NCI-H1092 treated with DMSO at 0.1 percent for 48 hours (cell line): Measurements from ENCODE around the gene PYROXD2.
"Not testable (repeated sequence)": the region's sequence is repeated elsewhere in the genome, so short reads cannot be mapped to it uniquely, and the experiment has no call there.

Source experiments
- DNase-seq: peaks from one replicate; lab custom pipeline; 2025; lab: John Stamatoyannopoulos, UW

The PYROXD2 gene

GRCh38 chr10:98390406-98390805 is 24.6 kb downstream of the PYROXD2 start:
- no peak for DNase-seq

- DNase-seq, result no peak
These were observed 25.6 kb downstream of the PYROXD2 start for GRCh38 chr10:98389398-98389797.

GRCh38 chr10:98388101-98388655 is 26.8 kb downstream of the PYROXD2 start:
- DNase-seq, result no peak

DNA sequence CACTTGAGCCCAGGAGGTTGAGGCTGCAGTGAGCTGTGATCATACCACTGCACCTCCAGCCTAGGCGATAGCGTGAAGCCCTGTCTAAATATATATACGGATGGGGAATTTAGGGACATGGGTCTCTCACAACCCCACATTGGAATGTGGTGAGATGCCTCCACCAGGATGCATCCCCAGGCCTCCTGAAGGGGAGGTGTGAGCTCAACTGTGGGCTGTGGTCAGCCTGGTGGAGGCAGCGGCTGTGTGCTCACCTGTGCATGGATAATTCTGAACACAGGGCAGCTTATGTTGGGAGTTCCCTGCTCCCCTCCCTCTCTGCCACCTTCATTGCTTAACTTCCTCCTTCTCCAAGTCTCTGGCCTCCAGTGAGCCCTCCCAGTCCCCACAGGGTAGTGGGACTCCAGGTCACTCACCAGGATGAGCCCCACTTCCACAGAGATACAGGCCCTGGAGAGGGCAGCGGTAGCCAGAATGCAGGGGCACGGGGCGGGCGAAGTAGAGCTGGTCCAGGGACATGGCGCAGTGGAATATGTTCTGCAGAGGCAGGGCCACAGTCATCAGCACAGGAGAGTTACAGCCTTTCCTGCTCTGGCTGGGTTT is 30.4 kb downstream of the PYROXD2 start:
- no peak for DNase-seq

- DNase-seq, result no peak
These were observed 31.1 kb downstream of the PYROXD2 start for GRCh38 chr10:98383869-98384268.

DNA sequence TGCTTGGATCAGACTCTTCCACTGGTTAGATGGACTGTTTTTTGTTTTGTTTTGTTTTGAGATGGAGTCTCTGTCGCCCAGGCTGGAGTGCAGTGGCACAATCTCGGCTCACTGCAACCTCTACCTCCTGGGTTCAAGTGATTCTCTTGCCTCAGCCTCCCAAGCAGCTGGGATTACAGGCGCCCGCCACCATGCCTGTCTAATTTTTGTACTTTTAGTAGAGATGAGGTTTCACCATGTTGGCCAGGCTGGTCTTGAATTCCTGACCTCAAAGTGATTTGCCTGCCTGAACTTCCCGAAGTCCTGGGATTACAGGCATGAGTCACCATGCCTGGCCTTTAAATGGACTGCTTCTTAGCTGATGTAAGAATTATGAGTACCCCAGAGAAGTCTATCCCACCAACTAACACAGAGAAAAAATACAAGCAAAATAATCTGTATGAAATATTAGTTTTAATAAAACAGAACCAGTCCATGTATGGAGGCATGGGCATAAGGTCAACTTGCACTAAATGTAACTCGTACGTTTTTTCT is 31.8 kb downstream of the PYROXD2 start:
- DNase-seq, result not testable (repeated sequence)

DNA sequence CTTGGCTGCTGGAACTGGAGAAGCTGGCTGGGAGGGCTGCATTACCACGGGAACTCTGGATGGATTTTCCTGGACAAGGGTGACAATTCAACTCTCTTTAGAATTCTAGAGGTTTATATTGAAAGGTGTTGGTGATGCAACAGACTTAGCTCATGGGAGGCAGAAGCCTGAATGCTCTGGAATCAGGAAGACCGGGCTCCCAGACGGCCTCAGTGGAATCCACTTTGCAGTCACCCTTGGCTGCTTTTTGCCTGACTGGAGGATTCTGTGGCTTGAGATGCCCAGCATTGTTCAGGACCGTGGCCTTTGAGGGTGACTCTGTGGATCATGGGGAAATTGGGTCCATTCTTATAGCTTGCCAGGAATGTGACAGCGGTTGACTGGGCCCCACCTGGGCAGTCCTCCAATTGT is 32.3 kb downstream of the PYROXD2 start:
- DNase-seq, result no peak

- DNase-seq, result no peak
These were observed 34.3 kb downstream of the PYROXD2 start for GRCh38 chr10:98380493-98381339.

GRCh38 chr10:98378722-98379121 is 36.3 kb downstream of the PYROXD2 start:
- DNase-seq, result no peak

DNA sequence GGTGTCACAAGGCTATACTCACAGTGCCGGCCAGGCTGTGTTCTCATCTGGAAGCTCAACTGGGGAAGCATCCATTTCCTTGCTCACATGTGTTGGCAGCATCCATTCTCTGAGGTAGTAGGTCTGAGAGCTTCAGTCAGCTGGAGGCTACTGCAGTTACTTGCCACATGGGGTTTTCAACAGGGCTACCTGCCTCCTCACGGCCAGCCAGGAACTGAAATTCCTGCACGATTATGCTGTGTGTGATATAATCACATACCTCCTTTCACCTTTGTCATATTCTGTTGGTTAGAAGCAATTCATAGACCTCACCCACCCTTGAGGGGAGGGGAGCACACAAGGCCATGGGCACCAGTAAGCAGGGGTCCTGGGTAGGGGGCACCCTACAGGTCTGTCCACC is 37.4 kb downstream of the PYROXD2 start:
- DNase-seq, result no peak

GRCh38 chr10:98377001-98377400 is 38.0 kb downstream of the PYROXD2 start:
- DNase-seq, result no peak

GRCh38 chr10:98376485-98376884 is 38.5 kb downstream of the PYROXD2 start:
- DNase-seq, result no peak

DNA sequence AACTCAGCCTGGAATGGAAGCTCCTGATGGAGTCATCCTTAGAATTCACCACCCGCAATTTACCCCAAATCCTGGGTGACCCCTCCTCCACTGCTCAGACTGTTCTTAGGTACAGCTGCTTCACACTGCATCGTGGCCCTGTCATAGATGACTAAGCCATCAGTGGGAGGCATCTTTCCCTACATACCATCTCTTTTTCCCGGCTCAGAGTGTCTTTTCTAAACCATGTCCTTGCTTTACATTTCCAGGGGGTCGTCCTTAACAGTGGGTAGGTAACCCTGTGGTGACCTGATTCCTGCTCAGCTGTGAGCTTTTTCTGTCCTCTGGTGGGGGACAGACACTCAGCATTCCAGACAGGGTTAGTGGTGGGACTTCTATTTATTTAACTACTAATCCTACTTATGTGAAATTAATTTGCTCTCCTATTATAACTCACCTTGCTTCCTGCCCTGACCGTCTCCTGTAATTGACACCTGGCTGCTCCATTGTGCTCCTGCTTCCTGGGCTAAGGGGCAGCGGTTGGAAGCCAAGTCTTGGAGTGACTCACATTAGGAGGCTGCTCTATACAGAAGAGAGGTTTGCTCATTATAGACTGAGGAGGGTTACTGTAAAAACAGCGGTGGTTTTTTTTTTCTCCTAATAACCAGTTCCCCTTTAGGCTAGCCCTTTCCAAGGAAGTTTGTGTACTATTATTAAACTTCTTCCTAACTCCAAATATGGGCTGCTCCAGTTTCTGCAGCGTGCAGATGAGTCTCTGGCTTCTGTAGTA is 40.6 kb downstream of the PYROXD2 start:
- no peak for DNase-seq

GRCh38 chr10:98373260-98374040 is 41.5 kb downstream of the PYROXD2 start:
- no peak for DNase-seq

GRCh38 chr10:98370831-98371820 is 43.9 kb downstream of the PYROXD2 start:
- peak; percentile 1 for DNase-seq

DNA sequence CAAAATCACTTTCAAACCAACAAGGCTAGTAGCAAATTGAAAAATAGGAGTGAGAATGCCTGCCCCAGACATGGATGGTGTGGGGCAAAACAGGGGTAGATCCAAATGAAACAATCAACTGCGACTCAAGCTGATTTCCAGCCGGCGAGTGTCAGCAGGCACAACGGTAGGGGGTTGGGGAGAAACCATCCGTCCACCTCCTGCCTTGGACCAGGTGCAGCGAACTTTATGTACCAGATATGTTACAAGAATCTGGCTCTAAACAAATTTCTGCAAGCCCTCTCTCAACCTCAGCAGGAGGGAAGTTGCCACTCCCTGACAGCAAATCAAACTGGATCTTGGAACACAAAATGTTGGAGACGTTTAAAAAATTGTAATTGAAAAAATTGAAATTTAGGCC is 45.2 kb downstream of the PYROXD2 start:
- DNase-seq, result no peak

DNA sequence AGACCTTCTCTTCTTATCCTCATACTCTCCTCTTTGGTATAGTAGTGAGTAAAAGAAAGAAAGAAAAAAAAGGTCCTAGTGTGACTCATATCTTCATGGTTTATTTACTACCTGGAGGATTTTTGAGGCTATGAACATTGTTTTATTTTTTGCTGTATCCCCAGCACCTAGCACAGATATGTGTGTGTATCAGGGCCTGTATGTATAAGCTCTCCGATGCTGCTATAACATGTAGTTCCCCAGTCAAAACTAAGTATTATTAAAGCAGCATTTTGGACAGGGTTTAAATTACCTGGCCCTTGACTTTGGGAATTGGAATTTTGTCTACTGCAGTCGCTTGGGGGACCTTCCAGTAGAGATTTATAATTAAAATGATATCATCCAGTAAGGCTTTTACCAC is 46.3 kb downstream of the PYROXD2 start:
- DNase-seq, result no peak

GRCh38 chr10:98367604-98368451 is 47.2 kb downstream of the PYROXD2 start:
- DNase-seq, result no peak

DNA sequence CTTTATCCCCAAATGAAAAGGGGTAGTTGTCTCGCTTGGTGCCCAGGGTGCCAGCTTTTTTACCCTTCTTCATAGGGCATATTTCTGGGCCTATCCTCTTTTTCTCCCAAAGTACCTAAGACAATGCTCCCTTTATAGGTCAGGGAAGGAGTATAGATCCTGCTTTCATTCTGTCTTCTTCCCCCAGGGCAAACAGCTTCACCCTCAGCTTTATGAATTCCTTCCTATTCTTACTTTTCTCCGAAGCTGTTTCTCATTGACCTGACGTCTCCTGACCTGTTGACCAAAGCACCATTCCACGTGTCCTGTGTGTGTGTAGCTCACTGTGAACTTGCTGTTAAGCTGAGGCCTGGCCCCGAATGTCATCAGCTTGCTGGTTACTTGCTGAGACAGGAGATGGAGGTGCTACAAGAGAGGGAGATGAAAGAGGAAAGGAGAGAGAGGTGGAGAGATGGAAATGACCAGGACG is 48.9 kb downstream of the PYROXD2 start:
- no peak for DNase-seq
